GM12873 (cell line): Measurements from ENCODE around the gene UTP3.

Source experiments
- CTCF ChIP-seq: IDR thresholded peaks from 2 replicates; pipeline ENCODE4 v1.5.1; 2012; ENCODE audit warnings: low read depth, mild to moderate bottlenecking, moderate library complexity, low read length, control low read depth; ENCODE audit not compliant: insufficient read depth; ENCODE audit errors: missing control alignments

UTP3 gene

GRCh38 chr4:70709611-70710205 lies 21.4 kb downstream of the UTP3 start:
- no peak for TF ChIP-seq CTCF

- no peak for TF ChIP-seq CTCF
These were observed 23.3 kb downstream of the UTP3 start for GRCh38 chr4:70711599-70711998.

- no peak for TF ChIP-seq CTCF
These were observed 23.8 kb downstream of the UTP3 start for GRCh38 chr4:70712150-70712549.

GRCh38 chr4:70712604-70713452 lies 24.5 kb downstream of the UTP3 start:
- TF ChIP-seq CTCF = no peak

GRCh38 chr4:70713453-70714078 lies 25.2 kb downstream of the UTP3 start:
- TF ChIP-seq CTCF = no peak

GRCh38 chr4:70714079-70714887 lies 26.0 kb downstream of the UTP3 start:
- no peak for TF ChIP-seq CTCF
